Measurements from ENCODE around the gene CCDC7. TPM values are rescaled to one million over a fixed set of nuclear protein-coding genes. Genes with fewer than 3 reads are reported as not detected.
"Not testable (repeated sequence)": the region's sequence is repeated elsewhere in the genome, so short reads cannot be mapped to it uniquely, and the experiment has no call there.

The CCDC7 gene
- total RNA-seq, 2 experiments from 2014 or later = 9.0 TPM

DNA sequence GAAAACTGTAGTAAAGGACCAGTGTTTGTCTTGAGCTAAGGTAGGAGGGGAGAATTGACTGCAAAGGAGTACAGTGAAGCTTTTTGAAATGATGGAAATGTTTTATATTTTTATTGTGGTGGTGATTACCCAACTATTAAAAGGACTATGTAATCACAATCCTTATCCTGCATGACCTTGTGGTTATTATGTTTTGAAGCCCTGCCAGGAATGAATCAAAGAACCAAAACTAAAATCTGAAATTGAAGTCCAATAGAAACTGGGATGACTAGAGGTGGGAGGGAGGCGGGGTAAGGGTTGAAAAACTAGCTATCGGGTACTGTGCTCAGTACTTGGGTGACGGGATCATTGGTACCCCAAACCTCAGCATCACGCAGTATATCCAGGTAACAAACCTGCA lies 8.2 kb downstream of the CCDC7 start:
- Mint-ChIP-seq H3K36me3 (ENCODE audit: low read depth) (peaks cover 42% of the 10 kb centered on the region), H3K4me3 (no peak overlapping the region), H3K27me3 (no peaks in the 10 kb centered on the region), H3K27ac (no peak overlapping the region), H3K4me1 (peaks cover 19% of the 10 kb centered on the region), H3K9me3 (ENCODE audit: low read depth) (no peaks in the 10 kb centered on the region)
- DNase-seq (no peak), ATAC-seq (no peak)
- ChIA-PET CTCF (interaction anchor here (1.0 kb wide), 1 partner anchor 8 kb away, joined by 3 read pairs; the partner anchor contains the start of gene CCDC7), POLR2A (no interaction called here)
- intact Hi-C loops (cut with DNase I, micrococcal nuclease) = no loop called here

DNA sequence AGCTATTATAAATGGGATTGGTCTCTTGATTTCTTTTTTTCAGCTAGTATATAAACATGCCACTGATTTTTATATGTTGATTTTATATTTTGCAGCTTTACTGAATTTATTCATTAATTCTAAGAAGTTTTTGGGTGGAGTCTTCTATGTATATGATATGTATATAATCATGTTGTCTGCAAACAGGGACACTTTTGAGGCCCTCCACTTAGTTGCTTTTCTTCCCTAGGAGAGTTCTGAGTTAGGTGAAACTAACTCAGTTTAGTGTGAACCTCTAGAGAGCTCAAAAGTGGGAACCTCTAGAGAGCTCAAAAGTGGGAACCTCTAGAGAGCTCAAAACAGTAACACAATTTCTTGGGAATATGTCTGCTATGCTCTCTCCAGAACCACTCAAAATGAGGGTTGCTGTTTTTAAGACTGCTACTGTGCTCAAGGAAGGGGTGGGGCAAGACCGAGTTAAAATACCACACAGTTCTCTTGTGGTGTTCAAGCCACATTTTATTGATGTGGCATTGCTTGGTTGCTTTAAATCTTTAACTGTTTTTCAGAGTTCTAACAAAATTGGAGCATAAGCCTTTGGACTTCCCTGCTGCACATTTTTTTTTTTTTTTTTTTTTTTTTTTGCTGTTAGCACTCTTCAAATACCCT lies 13.2 kb downstream of the CCDC7 start:
- H3K36me3 Mint-ChIP-seq (ENCODE audit: low read depth) = peaks cover 26% of the 10 kb centered on the region
- peak; percentile 74 for ATAC-seq
- intact Hi-C loops (cut with DNase I, micrococcal nuclease) = no loop called here
- H3K9me3 Mint-ChIP-seq (ENCODE audit: low read depth) = no peaks in the 10 kb centered on the region
- ChIA-PET POLR2A (interaction anchor here (0.5 kb wide), 1 partner anchor 194 kb away, joined by 4 read pairs; no protein-coding TSS in a partner anchor), CTCF (interaction anchor here (0.6 to 0.8 kb wide), 2 partner anchors 17 to 50 kb away, joined by 3 to 7 read pairs; no protein-coding TSS in a partner anchor)
- no peaks in the 10 kb centered on the region for H3K27me3 Mint-ChIP-seq
- no peak for DNase-seq
- no peak overlapping the region for H3K4me3 Mint-ChIP-seq
- H3K27ac Mint-ChIP-seq = no peak overlapping the region
- H3K4me1 Mint-ChIP-seq = peaks cover 41% of the 10 kb centered on the region

DNA sequence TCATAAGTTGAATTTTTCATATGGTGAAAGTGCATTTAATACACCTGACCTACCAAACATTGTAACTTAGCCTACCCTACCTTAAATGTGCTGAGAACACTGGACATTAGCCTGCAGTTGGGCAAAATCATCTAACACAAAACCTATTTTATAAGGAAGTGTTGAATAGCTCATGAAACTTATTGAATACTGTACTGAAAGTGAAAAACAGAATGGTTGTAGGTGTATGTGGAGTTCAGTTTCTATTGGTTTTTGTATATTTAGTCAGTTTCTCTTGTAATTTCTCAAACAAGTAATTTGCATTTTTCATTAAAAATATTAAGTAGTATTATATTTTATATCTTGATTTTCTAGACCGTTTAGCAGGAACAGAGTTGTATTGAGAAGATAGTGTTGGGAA lies 15.3 kb downstream of the CCDC7 start:
- POLR2A ChIA-PET = no interaction called here

DNA sequence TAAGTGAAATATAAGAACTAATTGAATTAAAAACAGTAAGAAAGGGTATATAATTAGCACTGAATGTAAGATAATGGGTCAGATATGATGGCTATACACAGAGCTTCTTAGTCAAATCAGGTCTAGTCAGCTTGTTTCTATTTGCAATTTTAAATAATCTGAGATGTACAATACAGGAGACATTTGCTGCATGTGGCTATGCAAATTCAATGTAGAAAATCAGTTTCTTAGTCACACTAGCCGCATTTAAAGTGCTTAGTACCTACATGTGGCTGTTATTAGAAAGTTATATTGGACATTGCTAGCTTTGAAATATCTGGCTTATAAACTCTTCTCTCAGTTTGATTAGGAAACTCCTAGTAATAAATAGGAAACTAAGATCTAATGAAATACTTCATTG lies 25.3 kb downstream of the CCDC7 start:
- Mint-ChIP-seq H3K36me3 (ENCODE audit: low read depth) (peaks cover 38% of the 10 kb centered on the region), H3K9me3 (ENCODE audit: low read depth) (no peaks in the 10 kb centered on the region), H3K4me1 (no peaks in the 10 kb centered on the region), H3K4me3 (no peak overlapping the region), H3K27me3 (no peaks in the 10 kb centered on the region), H3K27ac (no peak overlapping the region)
- intact Hi-C loops (cut with DNase I, micrococcal nuclease) = no loop called here
- ChIA-PET POLR2A (interaction anchor here (0.5 kb wide), 1 partner anchor 42 kb away, joined by 5 read pairs; no protein-coding TSS in a partner anchor), CTCF (no interaction called here)
- ATAC-seq (no peak), DNase-seq (no peak)

More for the DNA sequence above, 15.3 kb downstream of the CCDC7 start:
- Mint-ChIP-seq H3K4me1 (peaks cover 42% of the 10 kb centered on the region), H3K27me3 (no peaks in the 10 kb centered on the region), H3K27ac (no peak overlapping the region), H3K36me3 (ENCODE audit: low read depth) (peaks cover 19% of the 10 kb centered on the region), H3K4me3 (no peak overlapping the region), H3K9me3 (ENCODE audit: low read depth) (no peaks in the 10 kb centered on the region)
- DNase-seq (no peak), ATAC-seq (no peak)
- intact Hi-C loops (cut with DNase I, micrococcal nuclease) = no loop called here
- CTCF ChIA-PET = no interaction called here

DNA sequence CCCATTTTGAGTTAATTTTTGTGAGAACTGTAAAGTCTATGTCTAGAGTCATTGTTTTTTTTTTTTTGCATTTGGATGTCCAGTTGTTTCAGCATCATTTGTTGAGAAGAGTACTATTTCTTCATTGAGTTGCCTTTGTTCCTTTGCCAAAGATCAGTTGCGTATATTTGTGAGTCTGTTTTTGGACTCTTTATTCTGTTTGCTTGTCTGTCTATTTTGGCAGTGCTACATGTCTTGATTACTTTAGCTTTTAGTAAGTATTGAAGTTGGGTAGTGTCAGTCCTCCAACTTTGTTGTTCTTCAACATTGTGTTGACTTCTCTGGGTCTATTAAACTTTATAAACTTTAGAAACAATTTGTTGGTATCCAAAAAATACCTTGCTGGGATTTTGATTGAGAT lies 31.6 kb downstream of the CCDC7 start:
- no peaks in the 10 kb centered on the region for H3K27me3 Mint-ChIP-seq

DNA sequence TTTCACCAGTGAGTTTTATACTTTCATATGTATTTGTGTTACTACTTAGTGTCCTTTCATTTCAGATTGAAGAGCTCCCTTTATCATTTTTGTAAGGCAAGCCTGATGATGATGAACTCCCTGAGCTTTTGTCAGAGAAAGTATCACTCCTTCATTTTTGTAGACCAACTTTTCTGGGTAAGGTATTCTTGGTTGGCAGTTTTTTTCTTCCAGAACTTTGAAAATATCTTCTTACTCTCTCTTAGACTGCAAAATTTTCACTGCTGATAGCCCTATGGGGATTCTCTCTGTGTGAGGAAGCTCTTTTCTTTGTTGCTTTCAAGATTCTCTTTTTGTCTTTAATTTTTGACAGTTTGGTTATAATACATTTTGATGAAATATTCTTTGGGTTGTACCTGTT lies 35.7 kb downstream of the CCDC7 start:
- intact Hi-C loops (cut with DNase I, micrococcal nuclease) = no loop called here
- H3K4me1 Mint-ChIP-seq = no peaks in the 10 kb centered on the region
- no peak for ATAC-seq
- ChIA-PET POLR2A (no interaction called here), CTCF (interaction anchor here (0.7 to 1.8 kb wide), 2 partner anchors 30 to 84 kb away, joined by 4 to 6 read pairs; no protein-coding TSS in a partner anchor)
- peaks cover 12% of the 10 kb centered on the region for H3K9me3 Mint-ChIP-seq (ENCODE audit: low read depth)
- no peak overlapping the region for H3K4me3 Mint-ChIP-seq
- peaks cover 75% of the 10 kb centered on the region for H3K36me3 Mint-ChIP-seq (ENCODE audit: low read depth)
- H3K27ac Mint-ChIP-seq = no peak overlapping the region
- DNase-seq = no peak
- no peaks in the 10 kb centered on the region for H3K27me3 Mint-ChIP-seq

More for the DNA sequence above, 31.6 kb downstream of the CCDC7 start:
- peaks cover 58% of the 10 kb centered on the region for H3K36me3 Mint-ChIP-seq (ENCODE audit: low read depth)
- CTCF ChIA-PET = no interaction called here
- no peak for ATAC-seq
- H3K9me3 Mint-ChIP-seq (ENCODE audit: low read depth) = peaks cover 9% of the 10 kb centered on the region
- DNase-seq = no peak
- no peak overlapping the region for H3K4me3 Mint-ChIP-seq
- intact Hi-C loops (cut with DNase I, micrococcal nuclease) = no loop called here
- POLR2A ChIA-PET = no interaction called here
- H3K27ac Mint-ChIP-seq = no peak overlapping the region
- H3K4me1 Mint-ChIP-seq = no peaks in the 10 kb centered on the region

DNA sequence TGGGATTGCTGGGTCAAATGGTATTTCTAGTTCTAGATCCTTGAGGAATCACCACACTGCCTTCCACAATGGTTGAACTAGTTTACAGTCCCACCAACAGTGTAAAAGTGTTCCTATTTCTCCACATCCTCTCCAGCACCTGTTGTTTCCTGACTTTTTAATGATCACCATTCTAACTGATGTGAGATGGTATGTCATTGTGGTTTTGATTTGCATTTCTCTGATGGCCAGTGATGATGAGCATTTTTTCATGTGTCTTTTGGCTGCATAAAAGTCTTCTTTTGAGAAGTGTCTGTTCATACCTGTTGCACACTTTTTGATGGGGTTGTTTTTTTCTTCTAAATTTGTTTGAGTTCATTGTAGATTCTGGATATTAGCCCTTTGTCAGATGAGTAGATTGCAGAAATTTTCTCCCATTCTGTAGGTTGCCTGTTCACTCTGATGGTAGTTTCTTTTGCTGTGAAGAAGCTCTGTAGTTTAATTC lies 37.1 kb downstream of the CCDC7 start:
- H3K4me1 Mint-ChIP-seq; ATAC-seq; H3K27ac Mint-ChIP-seq; CTCF ChIA-PET; H3K4me3 Mint-ChIP-seq; H3K27me3 Mint-ChIP-seq; DNase-seq; intact Hi-C loops (cut with DNase I, micrococcal nuclease); POLR2A ChIA-PET: not testable (repeated sequence)
- peaks cover 18% of the 10 kb centered on the region for H3K9me3 Mint-ChIP-seq (ENCODE audit: low read depth)
- peaks cover 76% of the 10 kb centered on the region for H3K36me3 Mint-ChIP-seq (ENCODE audit: low read depth)

DNA sequence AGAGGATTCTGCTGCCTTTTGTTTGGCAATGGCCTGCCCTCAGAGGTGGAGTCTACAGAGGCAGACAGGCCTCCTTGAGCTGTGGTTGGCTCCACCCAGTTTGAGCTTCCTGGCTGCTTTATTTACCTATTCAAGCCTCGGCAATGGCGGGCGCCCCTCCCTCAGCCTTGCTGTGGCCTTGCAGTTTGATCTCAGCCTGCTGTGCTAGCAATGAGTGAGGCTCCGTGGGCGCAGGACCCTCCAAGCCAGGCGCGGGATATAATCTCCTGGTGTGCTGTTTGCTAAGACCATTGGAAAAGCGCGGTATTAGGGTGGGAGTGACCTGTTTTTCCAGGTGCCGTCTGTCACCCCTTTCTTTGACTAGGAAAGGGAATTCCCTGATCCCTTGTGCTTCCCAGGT lies 42.1 kb downstream of the CCDC7 start:
- intact Hi-C loops (cut with DNase I, micrococcal nuclease); H3K4me1 Mint-ChIP-seq; POLR2A ChIA-PET; H3K27me3 Mint-ChIP-seq; H3K4me3 Mint-ChIP-seq; CTCF ChIA-PET; H3K27ac Mint-ChIP-seq; ATAC-seq; DNase-seq: not testable (repeated sequence)
- Mint-ChIP-seq H3K36me3 (ENCODE audit: low read depth) (peaks cover 69% of the 10 kb centered on the region), H3K9me3 (ENCODE audit: low read depth) (peaks cover 14% of the 10 kb centered on the region)

DNA sequence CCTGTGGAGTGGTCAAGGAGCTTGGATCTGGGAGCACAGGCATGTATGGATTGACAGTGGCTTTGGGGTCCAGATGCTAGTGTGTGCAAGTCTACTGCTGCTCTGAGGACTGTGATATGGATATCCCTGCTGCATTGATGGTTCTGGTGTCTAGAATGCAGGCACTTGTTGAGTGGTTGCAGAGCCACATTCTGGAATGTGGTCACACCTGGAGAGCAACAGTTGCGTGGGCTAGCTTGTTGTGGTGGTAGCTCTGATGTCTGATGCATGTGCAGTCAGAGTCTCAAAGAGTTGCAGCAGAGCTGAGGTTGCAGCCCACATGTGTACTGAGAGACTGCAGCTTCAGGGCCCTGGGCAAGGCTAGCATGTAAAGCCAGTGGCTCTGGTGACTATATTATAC lies 43.2 kb downstream of the CCDC7 start:
- DNase-seq (no peak), ATAC-seq (no peak)
- Mint-ChIP-seq H3K4me1 (peaks cover 4% of the 10 kb centered on the region), H3K4me3 (no peak overlapping the region), H3K9me3 (ENCODE audit: low read depth) (peaks cover 12% of the 10 kb centered on the region), H3K27me3 (no peaks in the 10 kb centered on the region), H3K27ac (no peak overlapping the region), H3K36me3 (ENCODE audit: low read depth) (peaks cover 63% of the 10 kb centered on the region)
- intact Hi-C loops (cut with DNase I, micrococcal nuclease) = no loop called here
- ChIA-PET POLR2A (no interaction called here), CTCF (interaction anchor here (0.5 kb wide), 1 partner anchor 39 kb away, joined by 3 read pairs; no protein-coding TSS in a partner anchor)

DNA sequence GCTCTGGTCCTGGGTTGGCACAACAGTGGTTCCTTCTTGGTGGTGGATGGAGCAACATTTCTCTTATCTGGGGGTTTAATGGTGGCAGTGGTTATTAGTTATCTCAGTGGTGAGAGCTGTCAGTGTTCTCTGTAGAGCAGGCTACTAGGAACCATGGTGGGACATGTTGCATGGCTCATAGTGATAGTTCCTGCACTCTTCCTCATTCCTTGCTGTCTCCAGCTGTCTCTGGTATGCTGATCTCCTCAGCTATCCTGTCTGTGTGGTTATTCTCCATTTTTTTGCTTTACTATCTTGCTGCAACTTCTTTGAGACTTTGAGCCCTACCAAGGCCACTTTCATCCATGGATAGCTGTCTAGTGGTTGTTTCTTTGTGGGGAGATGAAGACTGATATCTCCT lies 44.0 kb downstream of the CCDC7 start:
- no peak for ATAC-seq
- no peak for DNase-seq
- Mint-ChIP-seq H3K9me3 (ENCODE audit: low read depth) (peaks cover 12% of the 10 kb centered on the region), H3K27me3 (no peaks in the 10 kb centered on the region), H3K4me3 (no peak overlapping the region), H3K27ac (no peak overlapping the region), H3K4me1 (peaks cover 4% of the 10 kb centered on the region), H3K36me3 (ENCODE audit: low read depth) (peaks cover 60% of the 10 kb centered on the region)
- intact Hi-C loops (cut with DNase I, micrococcal nuclease) = no loop called here
- ChIA-PET POLR2A (no interaction called here), CTCF (no interaction called here)

DNA sequence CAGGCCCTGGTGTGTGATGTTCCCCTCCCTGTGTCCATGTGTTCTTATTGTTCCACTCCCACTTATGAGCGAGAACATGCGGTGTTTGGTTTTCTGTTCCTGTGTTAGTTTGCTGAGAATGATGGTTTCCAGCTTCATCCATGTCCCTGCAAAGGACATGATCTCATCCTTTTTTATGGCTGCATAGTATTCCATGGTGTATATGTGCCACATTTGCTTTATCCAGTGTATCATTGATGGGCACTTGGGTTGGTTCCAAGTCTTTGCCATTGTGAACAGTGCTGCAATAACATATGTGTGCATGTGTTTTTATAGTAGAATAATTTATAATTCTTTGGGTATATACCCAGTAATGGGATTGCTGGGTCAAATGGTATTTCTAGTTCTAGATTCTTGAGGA lies 48.6 kb downstream of the CCDC7 start:
- intact Hi-C loops (cut with DNase I, micrococcal nuclease); H3K27ac Mint-ChIP-seq; DNase-seq; CTCF ChIA-PET; ATAC-seq; H3K4me1 Mint-ChIP-seq; POLR2A ChIA-PET; H3K4me3 Mint-ChIP-seq; H3K27me3 Mint-ChIP-seq; H3K9me3 Mint-ChIP-seq (ENCODE audit: low read depth): not testable (repeated sequence)
- peaks cover 38% of the 10 kb centered on the region for H3K36me3 Mint-ChIP-seq (ENCODE audit: low read depth)

DNA sequence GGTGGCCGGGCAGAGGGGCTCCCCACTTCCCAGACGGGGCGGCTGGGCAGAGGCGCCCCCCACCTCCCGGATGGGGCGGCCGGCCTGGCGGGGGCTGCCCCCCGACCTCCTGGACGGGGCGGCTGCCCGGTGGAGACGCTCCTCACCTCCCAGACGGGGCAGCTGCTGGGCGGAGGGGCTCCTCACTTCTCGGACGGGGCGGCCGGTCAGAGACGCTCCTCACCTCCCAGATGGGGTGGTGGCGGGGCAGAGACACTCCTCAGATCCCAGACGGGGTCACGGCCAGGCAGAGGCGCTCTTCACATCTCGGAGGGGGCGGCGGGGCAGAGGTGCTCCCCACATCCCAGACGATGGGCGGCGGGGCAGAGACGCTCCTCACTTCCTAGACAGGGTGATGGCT lies 54.2 kb downstream of the CCDC7 start:
- POLR2A ChIA-PET; CTCF ChIA-PET; H3K4me3 Mint-ChIP-seq; H3K27ac Mint-ChIP-seq; H3K4me1 Mint-ChIP-seq; ATAC-seq; intact Hi-C loops (cut with DNase I, micrococcal nuclease); DNase-seq; H3K27me3 Mint-ChIP-seq; H3K9me3 Mint-ChIP-seq (ENCODE audit: low read depth): not testable (repeated sequence)
- H3K36me3 Mint-ChIP-seq (ENCODE audit: low read depth) = peaks cover 38% of the 10 kb centered on the region
